ENCODE data around the gene LAMB4.

Gene LAMB4

DNA sequence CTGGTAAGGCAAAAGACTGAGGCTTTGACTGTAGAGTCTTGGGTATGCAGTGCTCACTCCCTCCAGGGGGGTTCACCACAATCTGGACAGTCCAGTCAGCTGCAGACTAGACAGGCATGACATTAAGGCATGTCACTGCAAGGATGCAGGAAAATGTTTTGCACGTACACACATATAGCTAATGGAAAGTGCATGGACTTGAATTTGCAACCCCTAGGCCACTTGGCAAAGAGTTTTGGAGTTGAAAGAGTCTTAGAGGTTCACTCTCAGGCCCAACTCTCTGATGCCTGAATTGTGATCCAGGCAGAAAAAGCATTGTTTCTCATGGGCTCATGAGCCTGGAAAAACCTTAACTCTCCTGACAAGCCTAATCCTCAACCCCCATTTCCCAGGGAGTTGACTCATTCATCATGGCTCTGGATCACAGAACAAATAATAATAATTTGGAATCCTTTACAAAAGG, 51.9 kb downstream of the LAMB4 start:
- DNase-seq, result no peak

DNA sequence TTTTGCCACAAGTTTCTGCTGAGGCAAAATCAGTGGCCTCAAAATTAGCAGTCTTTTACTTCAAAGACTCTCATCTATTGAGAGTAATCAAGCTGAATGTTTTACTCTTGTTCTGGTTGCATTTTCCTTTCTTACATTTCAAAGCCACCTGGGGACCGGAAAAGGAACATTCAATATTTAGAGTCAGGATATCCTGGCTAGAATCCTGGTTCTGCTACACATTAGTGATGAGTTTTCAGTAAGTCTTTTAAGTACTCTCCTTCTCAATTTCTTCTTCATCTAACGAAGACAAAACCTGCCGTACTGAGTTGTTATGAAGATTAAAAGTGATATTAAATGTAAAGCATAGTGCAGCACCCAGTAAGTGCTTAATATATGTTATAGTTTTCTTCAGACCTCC, 52.5 kb downstream of the LAMB4 start:
- no peak for DNase-seq

DNA sequence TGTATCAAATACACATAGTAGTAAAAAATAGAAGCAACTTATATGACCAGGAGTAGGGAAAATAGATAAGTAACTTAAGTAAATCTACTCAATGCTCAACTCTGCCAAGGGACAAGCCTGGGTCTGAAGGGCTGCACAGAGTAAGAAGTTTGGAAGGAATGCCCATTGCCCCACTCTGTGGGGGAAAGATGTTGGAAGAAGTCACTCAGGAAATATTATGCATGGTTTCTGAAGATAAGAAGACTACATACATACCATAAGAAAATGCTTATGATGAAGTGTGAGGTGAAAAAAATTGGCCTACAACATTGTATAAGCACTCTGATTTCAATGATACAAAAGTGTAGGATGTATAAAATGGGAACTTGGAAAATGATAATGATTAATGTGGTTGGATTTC, 54.0 kb downstream of the LAMB4 start:
- no peak for DNase-seq

DNA sequence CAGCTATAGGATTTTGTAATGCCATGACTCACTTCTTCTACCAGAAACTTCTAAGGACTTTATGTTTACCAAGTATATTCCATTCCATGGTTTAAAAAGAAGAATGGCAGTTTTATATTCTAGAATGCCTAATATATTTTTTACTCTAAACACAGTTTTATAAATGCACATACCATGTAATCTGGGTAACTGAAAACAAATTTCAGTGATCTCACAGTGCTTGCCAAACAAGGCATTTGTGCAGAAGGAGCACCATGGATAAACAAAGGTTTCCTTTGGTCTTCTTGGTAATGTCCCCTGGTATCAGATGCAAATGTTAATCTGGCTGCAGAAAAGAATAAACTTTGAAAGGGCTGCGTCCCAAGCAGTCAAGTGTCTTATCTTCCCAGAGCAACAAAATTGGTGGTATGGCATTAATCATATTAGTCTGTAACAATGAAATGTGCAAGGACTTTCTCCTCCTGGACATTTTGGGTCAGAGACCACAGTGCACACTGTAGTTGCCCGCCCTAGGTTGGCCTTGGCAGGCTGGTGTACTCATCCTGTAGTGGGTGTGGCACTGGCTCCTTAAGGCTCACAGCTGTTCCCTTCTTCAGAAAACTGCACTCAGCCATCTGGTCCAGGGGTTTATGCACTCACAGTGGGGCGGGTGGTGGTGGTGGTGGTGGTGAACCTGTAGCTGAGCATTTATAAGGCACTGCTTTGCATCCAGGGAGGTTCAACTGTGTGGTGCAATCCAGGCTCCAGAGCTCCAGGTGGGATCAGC, 56.7 kb downstream of the LAMB4 start:
- DNase-seq, result no peak

DNA sequence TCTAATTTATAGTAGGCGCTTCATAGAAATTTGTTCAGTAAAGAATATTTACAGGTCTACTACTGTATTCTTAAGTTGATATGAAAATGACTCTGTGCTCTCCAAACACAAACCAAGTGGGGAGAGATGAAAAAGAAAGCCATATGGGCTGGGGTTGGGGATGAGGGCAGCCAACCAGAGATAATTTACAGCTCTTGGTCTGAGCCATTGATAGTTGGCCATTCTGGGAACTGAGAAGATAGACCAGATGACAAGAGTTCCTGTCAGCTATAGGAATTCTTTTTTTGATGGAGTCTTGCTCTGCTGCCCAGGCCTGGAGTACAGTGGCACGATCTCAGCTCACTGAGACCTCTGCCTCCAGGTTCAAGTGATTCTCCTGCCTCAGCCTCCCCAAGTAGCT, 57.4 kb downstream of the LAMB4 start:
- DNase-seq, result no peak

DNA sequence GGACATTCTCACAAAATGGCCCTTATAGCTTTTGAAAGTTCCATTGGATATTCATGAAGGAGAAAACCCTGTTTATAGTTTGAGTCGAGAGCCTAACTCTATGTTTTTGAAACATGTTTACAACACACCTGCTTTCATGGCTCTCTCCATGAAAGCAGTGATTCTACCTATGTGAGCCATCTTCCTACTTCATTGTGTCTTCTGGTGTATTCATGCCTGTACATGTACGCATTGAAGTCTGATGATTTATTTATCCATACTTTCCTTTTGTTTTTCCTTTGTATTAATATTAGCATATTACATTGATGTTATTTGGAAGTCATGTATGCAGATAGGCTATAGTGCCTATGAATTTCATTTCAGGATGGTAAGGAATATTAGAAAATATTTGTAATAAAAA, 58.0 kb downstream of the LAMB4 start:
- DNase-seq, result no peak

DNA sequence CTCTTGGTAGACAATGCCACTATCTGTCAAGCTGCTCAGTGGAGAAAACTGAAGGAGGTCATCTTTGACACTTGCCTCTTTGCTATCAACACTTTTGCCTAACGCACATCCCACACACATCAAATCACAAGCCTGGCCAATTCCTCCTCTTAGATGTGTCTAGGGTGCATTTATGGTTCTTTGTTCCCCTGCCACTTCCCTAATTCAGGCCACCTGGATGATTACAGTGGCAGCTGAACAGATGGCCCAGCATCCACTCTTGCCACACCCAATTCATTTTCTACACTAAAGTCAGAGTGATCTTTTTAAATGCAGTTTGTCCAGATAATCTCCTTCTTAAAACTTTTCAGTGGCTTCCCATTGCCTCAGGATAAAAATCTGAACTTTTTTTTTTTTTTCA, 58.6 kb downstream of the LAMB4 start:
- no peak for DNase-seq

DNA sequence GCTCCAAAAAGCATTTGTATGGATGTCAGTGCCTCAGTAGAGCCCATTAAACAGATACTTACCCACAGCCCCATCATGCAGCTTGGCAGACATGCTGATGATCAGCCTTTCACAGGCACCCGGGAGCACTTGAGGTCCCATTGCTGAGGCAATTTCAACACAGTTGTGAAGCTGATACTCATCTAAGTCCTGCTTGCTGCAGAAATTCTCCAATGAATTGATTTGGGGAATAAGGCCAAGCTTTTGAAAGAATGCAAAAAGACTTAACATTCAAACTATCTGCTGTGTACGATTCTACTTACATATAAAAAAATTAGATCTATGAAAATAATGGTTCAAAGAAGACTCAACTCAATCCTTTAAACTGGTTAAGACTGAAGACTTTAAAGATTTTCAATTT, 60.5 kb downstream of the LAMB4 start:
- no peak for DNase-seq

DNA sequence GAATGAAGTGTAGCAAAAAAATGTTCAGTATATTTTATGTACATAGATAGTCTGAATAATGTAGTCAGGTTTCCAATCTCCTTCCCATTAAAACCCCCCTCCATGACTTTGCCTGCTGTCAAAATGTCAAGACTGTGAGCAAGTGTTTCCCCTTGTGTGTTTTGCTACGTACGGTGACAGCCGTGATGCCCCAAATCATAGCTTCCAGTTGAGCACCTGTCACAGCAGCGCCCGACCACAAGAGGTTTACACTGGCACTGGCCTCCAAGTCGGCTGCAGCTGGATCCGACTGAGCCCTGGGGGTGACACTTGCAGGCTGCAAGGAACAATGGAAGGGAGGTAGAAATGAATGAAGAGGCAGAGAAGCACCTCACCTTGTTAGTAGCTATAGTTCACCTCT, 62.3 kb downstream of the LAMB4 start:
- DNase-seq, result no peak

DNA sequence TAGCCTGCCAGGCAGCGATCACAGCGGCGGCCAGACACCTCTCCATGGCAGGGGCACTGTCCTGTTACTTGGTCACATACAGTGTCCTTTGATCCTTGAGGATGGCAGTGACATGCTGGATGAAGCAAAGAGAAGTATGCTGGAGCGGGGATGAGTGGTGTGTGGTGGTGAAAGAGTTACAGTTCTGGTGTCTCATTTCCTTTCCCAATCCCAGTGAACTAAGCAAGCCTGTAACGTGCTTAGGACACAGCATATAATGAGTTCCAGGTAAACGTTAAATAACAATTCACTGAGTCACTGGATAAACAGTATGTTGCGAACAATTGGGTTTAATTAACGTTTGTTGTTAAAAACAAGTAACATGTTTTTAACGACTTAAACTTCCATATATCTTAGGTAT, 63.7 kb downstream of the LAMB4 start:
- no peak for DNase-seq

DNA sequence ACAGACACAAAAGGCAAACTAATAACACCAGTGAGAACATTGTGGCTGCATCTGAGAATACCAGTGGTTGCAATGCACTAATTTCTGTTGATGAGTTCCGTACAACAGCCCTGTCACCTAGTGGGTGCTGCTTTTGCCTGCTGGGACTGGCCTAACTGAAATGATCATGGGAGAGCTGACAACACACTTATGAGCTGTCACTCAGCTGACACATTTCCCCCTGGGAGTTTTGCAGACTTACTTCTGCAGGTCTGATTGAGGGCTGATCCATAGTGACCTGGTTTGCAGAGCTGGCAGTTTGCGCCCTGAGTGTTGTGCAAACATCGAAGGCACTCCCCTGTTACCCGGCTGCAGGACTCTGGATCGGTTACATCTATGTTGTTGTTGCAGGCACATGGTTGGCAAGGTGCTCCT, 66.6 kb downstream of the LAMB4 start:
- DNase-seq, result no peak

DNA sequence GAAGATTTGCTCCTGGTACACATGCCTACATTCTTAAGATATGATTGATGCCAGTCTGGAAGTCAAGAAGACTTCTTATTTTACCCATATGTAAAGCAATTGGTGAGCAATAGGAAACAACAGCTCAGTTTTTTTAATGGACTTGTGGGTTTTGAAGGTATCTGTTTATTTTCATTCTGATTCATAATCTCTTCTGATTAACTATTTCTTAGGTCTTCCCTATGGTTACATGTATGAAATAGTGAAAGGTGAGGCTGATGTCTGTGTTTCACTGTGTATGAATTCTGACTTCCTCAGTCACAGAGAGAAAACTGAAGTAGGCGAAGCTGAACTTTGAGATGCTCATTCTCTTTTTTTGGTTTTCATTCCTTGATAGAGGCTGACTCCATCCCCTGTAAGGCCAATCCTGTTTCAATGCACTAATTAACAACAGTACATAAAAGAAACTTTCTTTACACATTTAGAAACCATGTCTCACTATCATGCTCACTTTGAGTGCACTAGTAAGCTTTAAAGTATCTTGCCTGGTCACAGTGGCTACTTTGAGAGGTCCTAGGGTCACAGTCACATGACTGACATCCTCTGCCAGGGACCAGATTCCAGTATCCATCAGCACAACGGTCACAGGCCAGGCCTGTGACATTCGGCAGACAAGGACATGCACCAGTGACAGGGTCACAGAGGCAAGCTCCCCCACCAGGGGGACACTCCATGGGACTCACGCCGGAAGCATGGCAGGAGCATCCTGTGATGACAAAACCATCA, 67.7 kb downstream of the LAMB4 start:
- DNase-seq, result peak; percentile 18

DNA sequence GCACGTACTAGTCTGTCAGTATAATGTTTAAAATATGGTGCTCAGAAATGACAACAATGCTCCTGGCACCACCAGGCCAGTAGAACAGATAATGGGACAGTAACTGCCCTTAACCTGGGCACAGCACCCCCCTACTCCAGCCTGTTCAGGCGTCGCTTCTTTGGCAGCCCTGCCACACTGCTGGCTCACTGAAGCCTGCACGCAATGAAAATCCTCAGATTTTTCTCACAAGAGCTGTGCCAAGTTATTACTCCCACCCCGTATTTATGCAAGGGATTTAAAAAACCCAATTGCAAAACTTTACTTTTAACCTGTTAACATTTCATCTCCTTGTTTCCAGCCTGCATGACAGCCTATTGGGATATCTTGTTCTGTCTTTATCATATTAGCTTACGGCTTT, 70.6 kb downstream of the LAMB4 start:
- DNase-seq, result no peak

DNA sequence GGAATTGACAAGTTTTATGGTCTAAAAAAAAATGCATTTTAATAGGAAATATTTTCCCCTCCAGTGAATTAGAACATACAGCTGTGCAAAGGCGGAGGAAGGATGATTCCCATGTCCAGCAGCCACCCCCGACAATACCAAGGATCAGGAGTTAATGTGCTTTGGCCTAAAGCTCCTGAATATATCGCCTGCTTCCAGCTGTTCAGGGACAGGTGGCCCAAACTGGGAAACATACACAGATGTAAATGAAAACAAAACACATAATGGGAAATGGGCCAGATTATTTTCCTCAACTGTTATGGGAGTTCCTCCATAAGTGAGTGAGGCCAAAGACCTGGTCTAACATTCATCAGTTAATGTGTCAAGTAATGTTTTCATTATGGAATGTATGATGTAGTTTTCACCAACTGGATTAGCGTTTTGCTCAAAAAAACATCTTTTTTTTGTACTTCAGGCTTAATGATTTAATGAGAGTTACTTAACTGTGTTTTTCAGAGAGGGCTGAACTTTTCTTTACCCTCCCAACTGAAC, 72.1 kb downstream of the LAMB4 start:
- no peak for DNase-seq

DNA sequence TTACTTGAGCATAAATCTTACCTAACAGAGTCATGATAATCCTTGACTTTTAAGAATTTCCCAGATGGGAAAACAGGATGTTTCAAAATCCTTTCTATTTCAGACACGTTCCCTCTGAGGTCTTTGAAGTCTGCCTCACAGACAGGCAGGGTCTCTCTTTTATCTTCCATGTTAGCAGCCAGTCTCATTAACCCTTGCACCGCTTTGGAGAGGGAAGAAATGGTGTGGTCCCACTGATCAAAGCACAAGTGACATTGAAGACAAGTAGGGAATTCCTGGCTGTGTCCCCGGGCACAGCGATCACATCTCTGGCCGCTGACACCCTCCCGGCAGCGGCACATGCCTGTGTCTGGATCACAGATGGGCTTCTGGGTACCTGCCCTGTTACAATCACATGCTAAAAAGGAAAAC, 74.5 kb downstream of the LAMB4 start:
- DNase-seq, result no peak

DNA sequence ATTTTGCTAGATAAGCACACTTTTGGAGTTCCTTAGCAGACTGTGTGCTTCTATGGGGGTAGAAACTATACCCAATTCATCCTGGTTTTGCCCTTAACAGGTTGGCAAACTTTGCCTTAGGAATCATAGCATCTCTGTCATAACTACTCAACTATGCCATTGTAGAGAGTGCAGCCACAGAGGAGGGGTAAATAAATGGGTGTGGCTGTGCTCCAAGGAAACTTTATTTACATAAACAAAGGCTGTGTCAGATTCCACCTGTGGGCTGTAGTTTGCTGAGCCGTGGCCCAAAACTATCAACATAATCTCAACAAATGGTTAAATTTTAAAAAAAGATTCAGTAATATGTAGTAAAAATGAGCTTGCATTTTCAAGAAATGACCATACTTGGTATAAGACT, 75.6 kb downstream of the LAMB4 start:
- no peak for DNase-seq

DNA sequence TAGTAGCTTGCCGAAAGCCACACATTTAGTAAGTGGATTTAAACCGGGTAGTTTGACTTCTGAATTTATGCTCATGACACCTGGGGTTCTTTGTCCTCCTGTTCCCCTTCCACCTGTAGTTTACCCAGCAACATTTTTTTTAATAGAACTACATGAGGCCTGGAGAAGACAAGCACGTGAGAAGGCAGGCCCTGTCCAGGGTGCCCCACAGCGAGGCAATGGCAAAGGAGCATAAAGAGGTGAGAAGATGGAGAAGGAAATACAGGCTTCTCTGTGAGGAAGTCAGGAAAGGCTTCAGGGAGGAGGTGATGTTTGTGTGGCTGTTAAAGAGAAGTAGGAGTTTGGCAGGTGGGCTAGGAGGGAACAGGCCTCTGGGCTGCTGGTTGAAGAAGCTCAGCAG, 76.9 kb downstream of the LAMB4 start:
- DNase-seq, result no peak

DNA sequence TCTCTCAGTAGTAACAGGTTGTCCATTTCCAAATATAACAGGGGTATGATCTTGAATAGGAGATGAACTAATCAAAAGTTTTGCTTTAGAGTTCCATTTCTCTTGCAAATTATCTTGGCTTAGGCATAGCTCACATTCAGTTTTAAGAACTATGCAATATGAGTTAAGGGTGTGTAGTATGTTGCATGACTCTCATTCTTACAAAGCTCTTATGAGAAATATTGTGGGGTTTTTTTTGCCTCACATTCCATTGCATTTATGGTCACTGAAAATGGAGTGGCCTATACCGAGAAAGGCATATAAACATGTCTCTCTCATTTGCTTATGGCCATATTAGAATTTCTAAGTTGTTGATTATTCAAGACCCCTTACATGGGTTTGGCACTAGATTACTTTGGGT, 78.7 kb downstream of the LAMB4 start:
- no peak for DNase-seq

DNA sequence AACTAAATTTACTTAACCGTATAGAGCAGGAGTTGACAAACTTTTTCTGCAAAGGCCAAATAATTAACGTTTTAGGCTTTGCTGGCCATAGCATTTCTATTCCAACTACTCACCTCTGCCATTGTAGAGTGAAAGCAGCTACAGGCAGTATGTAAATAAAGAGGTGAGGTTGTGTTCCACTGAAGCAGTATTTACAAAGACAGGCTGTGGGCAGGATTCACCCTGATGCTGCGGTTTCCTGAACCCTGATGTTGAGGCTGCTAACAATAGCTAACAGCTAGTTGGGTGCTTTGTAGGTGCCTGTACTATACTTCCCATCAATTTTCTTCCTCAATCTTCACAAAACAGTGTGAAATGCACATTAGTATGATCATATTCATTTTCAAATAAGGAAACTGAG, 80.2 kb downstream of the LAMB4 start:
- DNase-seq, result no peak

DNA sequence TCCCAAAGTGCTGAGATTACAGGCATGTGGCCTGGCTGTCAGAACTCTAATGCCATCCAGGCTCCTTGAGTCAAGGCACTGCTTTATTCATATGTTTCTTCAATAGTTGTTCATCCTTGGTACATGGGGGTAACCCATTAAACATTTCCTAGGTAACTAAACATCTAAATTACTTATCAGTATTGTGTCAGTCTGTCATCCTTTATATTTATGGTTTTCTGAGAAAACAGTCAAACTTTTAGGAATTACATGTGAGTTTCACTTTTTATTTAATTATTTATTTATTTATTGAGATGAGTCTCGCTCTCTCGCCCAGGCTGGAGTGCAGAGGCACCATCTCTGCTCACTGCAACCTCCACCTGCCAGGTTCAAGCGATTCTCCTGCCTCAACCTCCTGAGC, 81.7 kb downstream of the LAMB4 start:
- DNase-seq, result no peak

DNA sequence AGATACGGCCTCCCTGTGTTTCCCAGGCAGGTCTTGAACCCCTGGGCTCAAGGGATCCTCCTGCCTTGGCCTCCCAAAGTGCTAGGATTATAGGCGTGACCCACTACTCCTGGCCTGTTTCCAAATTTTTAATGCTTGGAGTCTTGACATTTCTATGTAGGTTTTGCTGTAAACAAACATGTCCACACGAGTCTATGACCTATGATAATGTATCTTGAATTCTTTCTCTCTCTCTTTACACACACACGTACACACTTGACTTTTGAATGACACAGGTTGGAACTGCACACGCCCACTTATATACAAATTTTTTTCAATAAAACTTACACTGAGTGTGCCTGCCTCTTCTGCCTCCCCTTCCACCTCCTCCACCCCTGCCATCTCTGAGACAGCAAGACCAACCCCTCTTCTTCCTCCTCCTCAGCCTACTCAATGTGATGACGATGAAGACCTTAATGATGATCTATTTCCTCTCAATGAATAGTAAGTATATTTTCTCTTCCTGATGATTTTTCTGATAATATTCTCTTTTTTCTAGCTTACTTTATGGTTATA, 83.1 kb downstream of the LAMB4 start:
- DNase-seq, result no peak

DNA sequence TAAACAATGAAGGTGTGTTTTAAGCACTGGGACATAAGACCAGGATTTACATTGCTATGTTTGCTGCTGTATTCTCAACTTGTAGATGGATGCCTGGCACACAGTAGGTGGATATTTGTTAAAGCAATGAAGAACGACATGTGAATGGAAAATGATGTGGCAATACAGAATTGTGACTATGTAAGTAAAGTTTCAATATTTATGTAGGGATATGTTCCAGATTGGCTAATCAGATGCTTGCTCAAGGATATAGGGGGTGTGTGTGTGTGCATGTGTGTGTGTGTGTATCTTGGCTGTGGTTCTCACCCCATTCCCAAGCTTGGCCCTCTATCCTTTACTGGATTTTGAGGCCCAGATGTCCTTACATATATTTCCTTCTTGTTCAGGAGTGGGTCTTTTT, 84.5 kb downstream of the LAMB4 start:
- DNase-seq, result no peak

DNA sequence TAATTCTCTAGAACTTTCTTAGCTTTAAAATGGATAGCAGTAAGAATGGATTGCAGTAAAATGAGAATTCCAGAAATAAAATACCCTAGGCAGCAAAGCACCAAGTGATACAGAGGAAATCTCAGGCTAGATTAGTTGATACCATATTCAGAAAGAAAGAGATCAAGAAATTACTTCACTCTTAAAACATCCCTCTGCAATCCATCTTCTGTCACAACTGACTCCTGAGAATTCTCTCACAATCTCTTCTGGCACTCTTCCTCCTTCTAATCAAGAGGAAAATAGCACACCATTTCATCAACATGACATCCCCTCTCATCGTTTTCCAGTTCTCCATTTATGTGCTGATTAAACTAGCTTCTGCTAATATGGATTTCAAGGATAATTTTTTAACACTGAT, 85.0 kb downstream of the LAMB4 start:
- no peak for DNase-seq

DNA sequence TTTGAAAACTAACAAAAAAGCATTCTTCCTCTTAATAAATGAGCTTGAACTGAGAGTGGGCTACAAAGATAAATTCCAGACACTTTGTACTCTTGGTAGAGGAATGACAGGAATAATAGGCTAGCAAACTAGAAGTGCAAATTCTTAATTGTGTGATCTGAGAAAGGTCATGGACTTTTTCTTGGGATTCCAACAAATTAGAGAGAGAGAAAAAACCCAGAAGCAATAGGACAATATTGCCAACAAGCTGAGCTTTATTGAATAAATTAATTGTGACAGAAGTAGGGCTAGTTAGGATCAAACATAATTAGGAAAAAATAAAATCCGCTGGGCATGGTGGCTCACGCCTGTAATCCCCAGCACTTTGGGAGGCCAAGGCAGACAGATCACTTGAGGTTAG, 85.8 kb downstream of the LAMB4 start:
- no peak for DNase-seq

All from EL (cell line).